ENCODE measurements around the gene PTPRN2. TPM values are rescaled to one million over a fixed set of nuclear protein-coding genes. Genes with fewer than 3 reads are reported as not detected.

Gene PTPRN2
- total RNA-seq, 1 experiment from 2014 or later, result 1.1 TPM

- CTCF ChIA-PET, result no interaction called here
- POLR2A ChIA-PET, result no interaction called here
- no peak for DNase-seq (ENCODE audit: low read depth, low spot score)
- H3K36me3 ChIP-seq (ENCODE audit: control insufficient read depth, insufficient read depth, low read length), result no peaks in the 10 kb centered on the region
- in situ Hi-C loops (cut with HindIII; ENCODE audit: low pct_unique_long_range_greater_than_20kb, low sequenced_read_pairs) (no loop called here), intact Hi-C loops (cut with micrococcal nuclease; ENCODE audit: unreplicated experiment) (no loop called here)
- no peaks in the 10 kb centered on the region for H3K4me1 ChIP-seq (ENCODE audit: control insufficient read depth, insufficient read depth, low read length)
- BruUV-seq (replicated peaks), result no TSS peak
- H3K27ac ChIP-seq (ENCODE audit: low read length), result no peak overlapping the region
- peaks cover 7% of the 10 kb centered on the region for H3K9me3 ChIP-seq (ENCODE audit: control insufficient read depth, insufficient read depth, low read depth, low read length)
- TF ChIP-seq TCF7L2 (IDR thresholded peaks at IDR 0.05; ENCODE audit: low read depth, low read length) (no peak), REST (IDR thresholded peaks at IDR 0.05; ENCODE audit: insufficient read depth in 1 of 2, low read depth in 2 of 2, low read length in 1 of 2) (no peak), CTCF (IDR thresholded peaks at IDR 0.05) (no peak), POLR2AphosphoS5 (IDR thresholded peaks at IDR 0.05; ENCODE audit: low read depth, low read length) (no peak), SIN3A (IDR thresholded peaks at IDR 0.05; ENCODE audit: borderline replicate concordance, insufficient read depth, low read depth, low read length) (no peak)
- H3K4me3 ChIP-seq (ENCODE audit: low read depth in 2 of 2, low read length in 2 of 2), result no peak overlapping the region
- no peak for ATAC-seq
- H3K27me3 ChIP-seq (ENCODE audit: control insufficient read depth, insufficient read depth, low read length), result 0 out of 2 replicates have a peak, but pooled peaks cover 6% of the 10 kb centered on the region
Observed at GRCh38 chr7:158284617-158285382, 302.8 kb downstream of the PTPRN2 start.

- intact Hi-C loops (cut with micrococcal nuclease; ENCODE audit: unreplicated experiment) (no loop called here), in situ Hi-C loops (cut with HindIII; ENCODE audit: low pct_unique_long_range_greater_than_20kb, low sequenced_read_pairs) (no loop called here)
- TF ChIP-seq REST (IDR thresholded peaks at IDR 0.05; ENCODE audit: insufficient read depth in 1 of 2, low read depth in 2 of 2, low read length in 1 of 2), result no peak
- no peak for TF ChIP-seq SIN3A (IDR thresholded peaks at IDR 0.05; ENCODE audit: borderline replicate concordance, insufficient read depth, low read depth, low read length)
- TF ChIP-seq TCF7L2 (IDR thresholded peaks at IDR 0.05; ENCODE audit: low read depth, low read length), result no peak
- no peak for TF ChIP-seq CTCF (IDR thresholded peaks at IDR 0.05)
- no peak for TF ChIP-seq POLR2AphosphoS5 (IDR thresholded peaks at IDR 0.05; ENCODE audit: low read depth, low read length)
- BruUV-seq (replicated peaks), result no TSS peak
- ChIA-PET POLR2A (no interaction called here), CTCF (no interaction called here)
- Histone ChIP-seq H3K4me1 (ENCODE audit: control insufficient read depth, insufficient read depth, low read length) (no peaks in the 10 kb centered on the region), H3K36me3 (ENCODE audit: control insufficient read depth, insufficient read depth, low read length) (no peaks in the 10 kb centered on the region), H3K9me3 (ENCODE audit: control insufficient read depth, insufficient read depth, low read depth, low read length) (peaks cover 7% of the 10 kb centered on the region), H3K27me3 (ENCODE audit: control insufficient read depth, insufficient read depth, low read length) (peaks cover 6% of the 10 kb centered on the region; the same call in 1 of the 2 replicates), H3K4me3 (ENCODE audit: low read depth in 2 of 2, low read length in 2 of 2) (no peak overlapping the region), H3K27ac (ENCODE audit: low read length) (no peak overlapping the region)
- ATAC-seq (no peak), DNase-seq (ENCODE audit: low read depth, low spot score) (no peak)
Observed at GRCh38 chr7:158284121-158284520, 303.5 kb downstream of the PTPRN2 start.
